Upper lobe of right lung (tissue), 1 donor: Measurements from ENCODE around the gene LDB2. TPM values are rescaled to one million over a fixed set of nuclear protein-coding genes. Genes with fewer than 3 reads are reported as not detected.

ENCODE experiments used
- ATAC-seq: fragments of 200-7000 bp; cut with Tn5 transposase; one replicate; pipeline ENCODE4 v1.9.1; 2020; ENCODE audit warnings: mild to moderate bottlenecking, moderate library complexity
- DNase-seq: peaks from one replicate; pipeline ENCODE4 v3.0.0-alpha.2; 2020
- H3K27ac ChIP-seq: fragments of 200-600 bp; one replicate; pipeline ENCODE4 v1.8.0; 2022
- H3K27me3 ChIP-seq: fragments of 200-600 bp; one replicate; pipeline ENCODE4 v1.8.0; 2022; ENCODE audit warnings: mild to moderate bottlenecking
- H3K36me3 ChIP-seq: fragments of 200-600 bp; one replicate; pipeline ENCODE4 v1.8.0; 2022
- H3K4me1 ChIP-seq: fragments of 200-600 bp; one replicate; pipeline ENCODE4 v1.8.0; 2022
- H3K4me3 ChIP-seq: fragments of 200-600 bp; one replicate; pipeline ENCODE4 v1.8.0; 2022; ENCODE audit warnings: mild to moderate bottlenecking
- H3K9me3 ChIP-seq: fragments of 200-600 bp; one replicate; pipeline ENCODE4 v1.8.0; 2022
- intact Hi-C: fragments of 100-400 bp; cut with DNase I; formaldehyde crosslinking; loops from one replicate; pipeline ENCODE4 v1.11.0; 2022
- total RNA-seq: library from RNA; stranded (reverse); fragmentation: NEBNext Ultra II Directional; extraction: Animal tissue kit (Norgen Biotek cat#: 25700); gene quantifications from one replicate; pipeline ENCODE4 v1.2.1, GENCODE V29; 2021
- TF ChIP-seq, protein P1 (sequence below): fragments of 200-600 bp; IDR thresholded peaks from one replicate; pipeline ENCODE4 v1.8.0; 2022; ENCODE audit warnings: antibody characterized with exemption
- donor health status: DM: no; HTN: yes; CAD: no; lungs with severe emphysema.

LDB2 gene
- total RNA-seq, 1 donor from 2014 or later: 139 TPM

DNA sequence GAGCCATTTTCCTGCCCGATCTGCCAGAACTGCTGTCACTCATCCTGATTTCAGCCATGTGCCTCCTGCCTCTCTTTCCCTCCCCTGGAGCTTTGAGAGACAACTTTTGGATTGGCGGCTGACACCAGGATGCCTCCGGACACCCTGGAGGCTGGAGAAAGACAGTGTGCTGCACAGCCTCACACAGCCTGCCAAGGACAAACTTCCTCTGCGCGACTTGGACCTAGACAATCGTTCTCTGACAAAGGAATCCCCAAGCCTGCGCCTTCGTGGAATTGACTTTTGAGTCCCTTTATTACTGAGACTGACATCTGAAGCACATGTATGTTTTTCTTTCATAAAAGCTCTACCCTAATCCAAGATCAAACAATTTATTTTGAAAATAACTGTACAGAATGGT, 10.8 kb upstream of the LDB2 start:
- DNase-seq (no peak), ATAC-seq (no peak)
- intact Hi-C loops: no loop called here
- no peaks in the 10 kb centered on the region for H3K4me1 ChIP-seq
- no peaks in the 10 kb centered on the region for H3K36me3 ChIP-seq
- H3K9me3 ChIP-seq: no peaks in the 10 kb centered on the region
- TF ChIP-seq, protein P1, sequence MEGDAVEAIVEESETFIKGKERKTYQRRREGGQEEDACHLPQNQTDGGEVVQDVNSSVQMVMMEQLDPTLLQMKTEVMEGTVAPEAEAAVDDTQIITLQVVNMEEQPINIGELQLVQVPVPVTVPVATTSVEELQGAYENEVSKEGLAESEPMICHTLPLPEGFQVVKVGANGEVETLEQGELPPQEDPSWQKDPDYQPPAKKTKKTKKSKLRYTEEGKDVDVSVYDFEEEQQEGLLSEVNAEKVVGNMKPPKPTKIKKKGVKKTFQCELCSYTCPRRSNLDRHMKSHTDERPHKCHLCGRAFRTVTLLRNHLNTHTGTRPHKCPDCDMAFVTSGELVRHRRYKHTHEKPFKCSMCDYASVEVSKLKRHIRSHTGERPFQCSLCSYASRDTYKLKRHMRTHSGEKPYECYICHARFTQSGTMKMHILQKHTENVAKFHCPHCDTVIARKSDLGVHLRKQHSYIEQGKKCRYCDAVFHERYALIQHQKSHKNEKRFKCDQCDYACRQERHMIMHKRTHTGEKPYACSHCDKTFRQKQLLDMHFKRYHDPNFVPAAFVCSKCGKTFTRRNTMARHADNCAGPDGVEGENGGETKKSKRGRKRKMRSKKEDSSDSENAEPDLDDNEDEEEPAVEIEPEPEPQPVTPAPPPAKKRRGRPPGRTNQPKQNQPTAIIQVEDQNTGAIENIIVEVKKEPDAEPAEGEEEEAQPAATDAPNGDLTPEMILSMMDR: no peak
- H3K27me3 ChIP-seq: no peaks in the 10 kb centered on the region
- H3K27ac ChIP-seq: no peak overlapping the region
- H3K4me3 ChIP-seq: no peak overlapping the region

- no peak for DNase-seq
- no peak overlapping the region for H3K4me3 ChIP-seq
- H3K9me3 ChIP-seq: no peaks in the 10 kb centered on the region
- no peaks in the 10 kb centered on the region for H3K27me3 ChIP-seq
- no peaks in the 10 kb centered on the region for H3K4me1 ChIP-seq
- TF ChIP-seq, protein P1: no peak
- intact Hi-C loops: no loop called here
- H3K36me3 ChIP-seq: no peaks in the 10 kb centered on the region
- H3K27ac ChIP-seq: no peak overlapping the region
- ATAC-seq: no peak
These were observed 10.1 kb upstream of the LDB2 start for GRCh38 chr4:16908377-16909021.

DNA sequence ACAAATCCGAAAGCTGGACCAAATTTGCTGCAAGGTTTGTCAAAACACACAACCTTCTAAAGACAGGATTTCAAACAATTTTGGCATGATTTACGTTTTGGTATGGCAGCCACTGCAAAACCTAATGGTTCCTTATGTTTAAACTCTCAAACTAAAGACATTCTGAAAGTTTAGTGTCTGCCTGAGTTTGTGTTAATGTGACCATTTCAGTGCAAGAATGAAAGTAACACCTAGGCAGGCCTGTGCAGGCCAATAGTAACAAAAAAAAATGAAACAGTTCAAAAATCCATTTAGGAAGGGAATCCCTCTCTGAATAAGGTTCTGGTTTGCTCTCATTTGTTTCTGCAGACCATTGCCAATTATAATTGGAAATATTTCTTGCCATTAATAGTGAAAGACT, 1.9 kb upstream of the LDB2 start:
- TF ChIP-seq, protein P1: no peak
- Histone ChIP-seq H3K9me3 (no peaks in the 10 kb centered on the region), H3K27ac (no peak overlapping the region), H3K4me3 (no peak overlapping the region), H3K27me3 (no peaks in the 10 kb centered on the region), H3K4me1 (peaks cover 4% of the 10 kb centered on the region), H3K36me3 (no peaks in the 10 kb centered on the region)
- intact Hi-C loops: no loop called here
- ATAC-seq: no peak
- no peak for DNase-seq

- H3K27ac ChIP-seq: peak overlapping the region; percentile 67
- ATAC-seq (no peak), DNase-seq (no peak)
- H3K27me3 ChIP-seq: no peaks in the 10 kb centered on the region
- peaks cover 4% of the 10 kb centered on the region for H3K4me1 ChIP-seq
- intact Hi-C loops: no loop called here
- no peaks in the 10 kb centered on the region for H3K9me3 ChIP-seq
- TF ChIP-seq, protein P1: no peak
- H3K36me3 ChIP-seq: no peaks in the 10 kb centered on the region
- peak overlapping the region; percentile 49 for H3K4me3 ChIP-seq
These were observed 1.3 kb downstream of the LDB2 start for GRCh38 chr4:16896881-16897750.

- ATAC-seq (no peak), DNase-seq (no peak)
- H3K9me3 ChIP-seq: no peaks in the 10 kb centered on the region
- intact Hi-C loops: no loop called here
- peaks cover 4% of the 10 kb centered on the region for H3K4me1 ChIP-seq
- H3K4me3 ChIP-seq: peak overlapping the region; percentile 49
- H3K27ac ChIP-seq: peak overlapping the region; percentile 65
- no peaks in the 10 kb centered on the region for H3K36me3 ChIP-seq
- TF ChIP-seq, protein P1: no peak
- H3K27me3 ChIP-seq: no peaks in the 10 kb centered on the region
These were observed 4.0 kb downstream of the LDB2 start for GRCh38 chr4:16894406-16894805.
